GM20431 (cell line): ENCODE data around the gene F8.

Experiments used
- in situ Hi-C: fragments of 300-500 bp; cut with MseI, MboI; formaldehyde crosslinking; loops from one replicate; pipeline ENCODE4 v1.15.0; 2020; ENCODE audit warnings: low sequenced_read_pairs; ENCODE audit not compliant: unreplicated experiment

The F8 gene

DNA sequence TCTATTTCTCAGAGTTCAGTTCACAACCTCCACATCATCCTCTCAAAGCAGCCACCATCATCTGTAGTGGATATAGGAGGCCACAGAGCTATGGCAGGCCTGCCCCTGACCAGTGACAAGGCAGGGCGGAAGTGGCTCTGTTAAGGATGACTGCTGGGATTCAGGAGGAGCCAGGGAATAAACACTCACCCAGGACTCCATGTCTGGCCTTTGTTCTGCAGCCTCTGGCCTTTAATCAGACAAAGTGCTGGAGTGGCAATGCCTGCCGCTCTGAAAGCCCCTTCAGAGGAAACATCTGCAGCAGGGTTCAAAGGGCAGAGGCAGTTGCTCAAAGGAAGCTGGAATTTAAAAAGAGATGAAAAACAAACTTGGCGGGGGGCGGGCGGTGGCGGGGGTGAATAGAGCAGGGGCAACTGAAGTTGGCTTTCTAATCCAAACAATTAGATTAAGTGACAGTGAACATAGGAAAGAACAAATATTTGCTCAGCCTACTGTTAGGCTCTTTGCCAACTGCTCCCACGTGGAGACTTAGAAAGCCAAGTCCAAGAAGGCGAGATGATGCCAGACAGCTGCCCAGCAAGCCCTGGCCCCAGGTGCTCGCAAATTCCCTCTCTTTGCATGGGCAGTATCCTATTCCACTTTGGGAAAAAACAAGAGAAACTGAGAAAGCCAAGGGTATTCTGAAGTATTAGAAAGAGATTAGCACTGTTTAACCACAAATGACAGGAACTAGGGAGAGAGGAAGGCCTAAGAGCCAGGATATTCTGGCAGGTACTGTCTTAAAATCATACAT, 222.8 kb downstream of the F8 start:
- in situ Hi-C loops, result no loop called here

DNA sequence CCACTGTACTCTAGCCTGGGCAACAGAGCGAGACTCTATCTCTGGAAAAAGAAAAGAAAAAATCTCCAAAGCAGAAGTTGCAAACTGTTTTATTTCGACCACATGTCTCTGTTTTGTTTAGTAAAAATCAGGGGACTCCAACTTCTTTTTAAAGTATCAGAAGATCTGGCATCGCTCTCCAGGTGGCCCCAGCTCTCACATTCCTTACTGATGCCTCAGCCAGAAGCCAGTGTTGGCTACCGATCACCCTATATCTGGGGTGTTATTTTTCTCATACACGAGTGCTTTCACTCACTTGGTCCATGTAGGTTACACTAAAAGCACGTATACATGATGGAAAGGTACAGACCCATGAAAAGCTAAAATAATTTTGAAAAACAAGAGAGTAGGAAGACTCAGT, 225.5 kb downstream of the F8 start:
- in situ Hi-C loops, result no loop called here

GRCh38 chrX:154795016-154795415, 227.5 kb downstream of the F8 start:
- in situ Hi-C loops, result no loop called here

DNA sequence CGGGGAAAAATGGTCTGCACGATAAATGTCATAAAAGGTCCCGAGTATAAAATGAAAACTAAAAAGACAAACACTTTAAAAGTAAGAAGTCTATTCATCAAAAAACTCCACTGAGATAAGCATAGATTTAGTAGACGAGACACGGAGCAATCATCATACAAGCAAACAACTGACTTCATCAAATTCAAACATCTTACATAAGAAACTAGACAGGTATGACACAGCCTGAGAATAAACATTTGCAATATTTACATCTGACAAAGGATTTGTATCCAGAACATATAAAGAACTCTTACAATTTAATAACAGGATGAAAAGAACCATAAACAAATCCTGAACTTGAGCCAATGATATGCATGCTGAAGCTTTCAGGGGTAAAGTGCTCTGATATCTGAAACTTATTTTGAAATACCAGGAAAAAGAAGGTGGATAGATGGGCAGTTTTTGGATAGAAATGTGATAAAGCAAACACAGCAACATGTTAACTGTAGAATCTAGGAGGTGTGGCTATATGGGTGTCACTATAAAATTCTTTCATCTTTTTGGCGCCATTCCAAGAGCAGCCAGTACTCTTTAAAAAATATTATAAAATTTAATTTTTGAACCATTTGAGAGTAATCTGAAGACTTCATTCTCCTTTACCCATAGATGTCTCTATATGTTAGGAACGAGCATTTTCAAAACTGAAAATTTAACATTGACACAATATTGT, 229.3 kb downstream of the F8 start:
- in situ Hi-C loops, result no loop called here

DNA sequence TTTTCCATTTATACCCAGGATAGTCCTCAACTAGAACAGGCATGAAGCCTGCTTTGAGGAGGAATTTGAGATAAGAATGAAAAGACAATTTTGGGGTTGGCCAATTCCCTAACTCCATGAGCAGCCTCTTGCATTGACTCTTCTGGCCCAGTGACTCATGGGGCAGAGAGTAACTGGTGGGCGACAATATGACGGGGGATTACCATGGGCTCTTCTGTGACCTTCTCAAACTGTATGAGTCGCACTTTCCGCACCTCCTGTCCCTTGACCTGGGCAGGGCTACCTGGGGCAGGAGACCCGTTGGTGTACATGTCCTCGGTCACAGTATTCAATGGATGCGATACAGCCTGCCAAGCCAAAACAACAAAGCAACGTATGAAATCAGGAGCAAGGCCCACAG, 230.6 kb downstream of the F8 start:
- in situ Hi-C loops, result no loop called here

GRCh38 chrX:154791467-154791866, 231.1 kb downstream of the F8 start:
- in situ Hi-C loops, result no loop called here
